GM21526 (cell line): ENCODE data around the gene ANKRD40.
"Not testable (repeated sequence)": the region's sequence is repeated elsewhere in the genome, so short reads cannot be mapped to it uniquely, and the experiment has no call there.

ENCODE experiments used
- ATAC-seq: cut with Tn5 transposase; IDR thresholded peaks from one replicate; pipeline ENCODE4 v1.9.1; 2021; ENCODE audit warnings: moderate library complexity; ENCODE audit not compliant: unreplicated experiment, low FRiP score

Gene ANKRD40

GRCh38 chr17:50715471-50715870 is 7.8 kb upstream of the ANKRD40 start:
- no peak for ATAC-seq

- ATAC-seq = no peak
Observed at GRCh38 chr17:50712641-50713040, 4.9 kb upstream of the ANKRD40 start.

GRCh38 chr17:50710650-50711049 is 2.9 kb upstream of the ANKRD40 start:
- ATAC-seq = no peak

- ATAC-seq = no peak
Observed at GRCh38 chr17:50710025-50710424, 2.3 kb upstream of the ANKRD40 start.

- ATAC-seq = not testable (repeated sequence)
Observed at GRCh38 chr17:50709053-50709452, 1.3 kb upstream of the ANKRD40 start.

- no peak for ATAC-seq
Observed at GRCh38 chr17:50708050-50709000, 611 bp upstream of the ANKRD40 start.

GRCh38 chr17:50703162-50703561 is 4.6 kb downstream of the ANKRD40 start:
- ATAC-seq = no peak

GRCh38 chr17:50699410-50699809 is 8.3 kb downstream of the ANKRD40 start:
- no peak for ATAC-seq

- no peak for ATAC-seq
Observed at GRCh38 chr17:50697663-50698272, 9.9 kb downstream of the ANKRD40 start.

- ATAC-seq = no peak
Observed at GRCh38 chr17:50697062-50697461, 10.7 kb downstream of the ANKRD40 start.

- ATAC-seq = no peak
Observed at GRCh38 chr17:50696365-50696879, 11.3 kb downstream of the ANKRD40 start.

- no peak for ATAC-seq
Observed at GRCh38 chr17:50693036-50693682, 14.6 kb downstream of the ANKRD40 start.

GRCh38 chr17:50692448-50693035 is 15.2 kb downstream of the ANKRD40 start:
- ATAC-seq = no peak

- no peak for ATAC-seq
Observed at GRCh38 chr17:50691550-50692447, 15.9 kb downstream of the ANKRD40 start.

- ATAC-seq = no peak
Observed at GRCh38 chr17:50690887-50691549, 16.7 kb downstream of the ANKRD40 start.

GRCh38 chr17:50689956-50690886 is 17.5 kb downstream of the ANKRD40 start:
- ATAC-seq = no peak

GRCh38 chr17:50689251-50689650 is 18.5 kb downstream of the ANKRD40 start:
- no peak for ATAC-seq

- no peak for ATAC-seq
Observed at GRCh38 chr17:50688245-50688644, 19.5 kb downstream of the ANKRD40 start.
